ENCODE results near the gene CDH23. TPM values are rescaled to one million over a fixed set of nuclear protein-coding genes. Genes with fewer than 3 reads are reported as not detected.
A peak's percentile ranks its signal among the peaks of the same experiment; 100 is the strongest.
"Not testable (repeated sequence)": the region's sequence is repeated elsewhere in the genome, so short reads cannot be mapped to it uniquely, and the experiment has no call there.

The CDH23 gene
- polyA plus RNA-seq, 2 of the 4 experiments (the other 2 are of a cell fraction) = 1.1 to 2.3 TPM

- TF ChIP-seq REST (IDR thresholded peaks at IDR 0.05) = no peak
- TF ChIP-seq KDM1A (IDR thresholded peaks at IDR 0.05; ENCODE audit: low read depth) = no peak
- no peak for TF ChIP-seq CTCF (IDR thresholded peaks at IDR 0.05)
- no peak for TF ChIP-seq CEBPB (IDR thresholded peaks at IDR 0.05)
Observed at GRCh38 chr10:71850743-71851464, 454.2 kb downstream of the CDH23 start, which contains the start of gene PSAP (continued).

GRCh38 chr10:71851465-71852095, 454.9 kb downstream of the CDH23 start:
- TF ChIP-seq CHD4 (IDR thresholded peaks at IDR 0.05; ENCODE audit: borderline replicate concordance) (peak; percentile 75; the same call in 1 of the 2 replicates), KDM1A (IDR thresholded peaks at IDR 0.05; ENCODE audit: low read depth) (peak; percentile 64; the same call in 1 of the 2 replicates)
- peak overlapping the region; percentile 76 for H3K4me3 ChIP-seq
- DNase-seq (ENCODE audit: low read depth in 1 of 2, low spot score in 1 of 2); FAIRE-seq; H3K9me3 ChIP-seq: not testable (repeated sequence)
- H3K4me2 ChIP-seq = peak overlapping the region; percentile 75
- H3K27ac ChIP-seq = peak overlapping the region; percentile 92 to 97
- peak in 1 of 2 experiments; percentile 2; a peak in 3 of 6 replicates for ATAC-seq
- H3K4me1 ChIP-seq = peaks cover 32% of the 10 kb centered on the region
- 39% methylated on average over 20 of the region's 20 CpGs for WGBS (ENCODE audit: missing lambda C conversion rate)
- ChIA-PET POLR2A (interaction anchor here (0.6 to 3.5 kb wide), 23 partner anchors 9 to 123 kb away, joined by 3 to 89 read pairs (median 5); partner anchors contain the start of gene VSIR), CTCF (interaction anchor here (0.6 to 2.7 kb wide), 12 partner anchors 8 to 538 kb away, joined by 3 to 12 read pairs (median 4); no protein-coding TSS in a partner anchor)

GRCh38 chr10:71852355-71852937, 455.7 kb downstream of the CDH23 start:
- WGBS (ENCODE audit: missing lambda C conversion rate) = 87% methylated on average over 11 of the region's 11 CpGs
- no peak for FAIRE-seq
- Histone ChIP-seq H3K4me1 (peaks cover 39% of the 10 kb centered on the region), H3K27ac (peak overlapping the region; percentile 92 to 97), H3K4me3 (no peak overlapping the region), H3K9me3 (no peaks in the 10 kb centered on the region), H3K4me2 (no peak overlapping the region)
- no peak for TF ChIP-seq REST (IDR thresholded peaks at IDR 0.05)
- no peak for TF ChIP-seq HEYL (CRISPR knock-in tag; IDR thresholded peaks at IDR 0.05)
- TF ChIP-seq E2F6 (IDR thresholded peaks at IDR 0.05; ENCODE audit: borderline replicate concordance, low read depth) = no peak
- no peak for TF ChIP-seq TP53 (CRISPR knock-in tag; IDR thresholded peaks at IDR 0.05)
- no peak for TF ChIP-seq POLR2A (IDR thresholded peaks at IDR 0.05; ENCODE audit: low read length)
- no peak for TF ChIP-seq ZSCAN20 (CRISPR knock-in tag; IDR thresholded peaks at IDR 0.05)
- TF ChIP-seq JUNB (IDR thresholded peaks at IDR 0.05) = no peak
- TF ChIP-seq KDM5A (IDR thresholded peaks at IDR 0.05) = no peak
- no peak for TF ChIP-seq HES2 (IDR thresholded peaks at IDR 0.05)
- TF ChIP-seq EP300 (IDR thresholded peaks at IDR 0.05) = no peak
- TF ChIP-seq USF2 (IDR thresholded peaks at IDR 0.05) = no peak
- no peak for TF ChIP-seq BHLHE40 (IDR thresholded peaks at IDR 0.05; ENCODE audit: low read depth, low read length)
- no peak for DNase-seq (ENCODE audit: low read depth in 1 of 2, low spot score in 1 of 2)
- ChIA-PET CTCF (interaction anchor here (0.6 to 2.7 kb wide), 7 partner anchors 8 to 44 kb away, joined by 3 to 11 read pairs (median 5); no protein-coding TSS in a partner anchor), POLR2A (no interaction called here)
- no peak for ATAC-seq

Measured in A549 (cell line).